ENCODE results near the gene SRGAP1.

The SRGAP1 gene

DNA sequence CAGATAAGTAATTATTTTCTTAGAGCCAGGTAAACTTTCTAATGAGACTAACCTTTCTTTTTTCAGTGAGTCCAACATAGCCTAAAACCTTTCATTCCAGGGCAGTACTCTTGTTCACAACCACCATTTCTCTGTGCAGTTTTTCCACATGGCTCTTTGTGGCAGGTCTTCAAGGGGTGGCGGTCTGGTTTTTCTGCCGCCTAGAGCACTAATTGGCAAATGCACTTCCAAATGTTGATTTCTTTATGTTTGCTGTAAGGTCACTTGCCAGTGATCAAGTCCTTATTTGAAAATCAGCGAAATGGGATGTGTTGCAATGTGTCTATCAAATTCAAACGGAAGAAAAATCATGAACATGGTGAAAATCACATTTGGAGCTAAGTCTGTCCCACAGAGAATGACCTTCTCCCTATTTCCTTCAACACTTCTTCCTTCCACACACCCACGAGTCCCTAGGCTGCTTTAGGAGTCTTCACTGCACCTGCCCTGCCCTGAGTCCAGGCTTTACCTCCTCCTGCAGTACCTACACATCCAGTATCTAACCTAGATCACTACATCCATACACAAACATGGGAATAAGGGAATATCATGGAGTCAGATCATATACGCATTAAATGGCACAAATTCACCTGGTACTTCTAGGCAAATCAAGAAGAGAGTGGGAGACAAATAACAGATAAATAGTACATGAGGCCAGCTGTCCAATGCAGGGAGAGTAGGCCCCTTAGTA is 1.9 kb downstream of the SRGAP1 start:
- Histone ChIP-seq H3K9ac (ENCODE audit: low read depth, low read length) (no peak overlapping the region), H3K79me2 (ENCODE audit: insufficient read depth, low read length) (no peaks in the 10 kb centered on the region)

DNA sequence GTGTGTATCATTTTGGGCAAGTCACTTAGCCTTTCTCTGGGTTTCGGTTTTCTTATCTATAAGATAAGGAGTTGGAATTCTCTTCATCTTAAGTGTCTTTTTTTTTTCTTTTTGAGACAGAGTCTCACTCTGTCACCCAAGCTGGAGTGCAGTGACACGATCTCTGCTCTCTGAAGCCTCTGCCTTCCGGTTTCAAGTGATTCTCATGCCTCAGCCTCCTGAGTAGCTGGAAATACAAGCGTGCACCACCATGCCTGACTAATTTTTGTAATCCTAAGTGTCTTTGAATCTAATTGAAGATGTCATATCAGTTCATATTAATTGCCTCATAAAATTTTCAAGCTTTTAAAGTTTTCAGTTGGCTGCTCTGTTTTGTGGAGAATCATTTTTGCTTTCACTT is 4.0 kb downstream of the SRGAP1 start:
- no peak overlapping the region for H3K9ac ChIP-seq (ENCODE audit: low read depth, low read length)
- DNase-seq (no peak), ATAC-seq (ENCODE audit: insufficient read depth, low read depth) (no peak)
- H4K20me1 ChIP-seq (ENCODE audit: insufficient read depth, low read length): no peaks in the 10 kb centered on the region
- no peaks in the 10 kb centered on the region for H3K36me3 ChIP-seq (ENCODE audit: insufficient read depth, low read length)
- no peaks in the 10 kb centered on the region for H3K79me2 ChIP-seq (ENCODE audit: insufficient read depth, low read length)
- no peak overlapping the region for H3K4me2 ChIP-seq (ENCODE audit: insufficient read depth, low read length)
- H3K27ac ChIP-seq (ENCODE audit: low read length): no peak overlapping the region
- no peak overlapping the region for H2AFZ ChIP-seq (ENCODE audit: low read depth, low read length)
- H3K4me3 ChIP-seq (ENCODE audit: low read depth in 1 of 2, low read length in 2 of 2): no peak overlapping the region
- no peaks in the 10 kb centered on the region for H3K27me3 ChIP-seq (ENCODE audit: insufficient read depth, low read length, poor library complexity)
- H3K4me1 ChIP-seq (ENCODE audit: insufficient read depth, low read length): no peaks in the 10 kb centered on the region
- H3K9me3 ChIP-seq (ENCODE audit: insufficient read depth, low read length, severe bottlenecking): no peaks in the 10 kb centered on the region
- no peak for TF ChIP-seq EZH2 (IDR thresholded peaks at IDR 0.05; ENCODE audit: borderline replicate concordance, low read depth, low read length, severe bottlenecking)
- TF ChIP-seq, protein P1, sequence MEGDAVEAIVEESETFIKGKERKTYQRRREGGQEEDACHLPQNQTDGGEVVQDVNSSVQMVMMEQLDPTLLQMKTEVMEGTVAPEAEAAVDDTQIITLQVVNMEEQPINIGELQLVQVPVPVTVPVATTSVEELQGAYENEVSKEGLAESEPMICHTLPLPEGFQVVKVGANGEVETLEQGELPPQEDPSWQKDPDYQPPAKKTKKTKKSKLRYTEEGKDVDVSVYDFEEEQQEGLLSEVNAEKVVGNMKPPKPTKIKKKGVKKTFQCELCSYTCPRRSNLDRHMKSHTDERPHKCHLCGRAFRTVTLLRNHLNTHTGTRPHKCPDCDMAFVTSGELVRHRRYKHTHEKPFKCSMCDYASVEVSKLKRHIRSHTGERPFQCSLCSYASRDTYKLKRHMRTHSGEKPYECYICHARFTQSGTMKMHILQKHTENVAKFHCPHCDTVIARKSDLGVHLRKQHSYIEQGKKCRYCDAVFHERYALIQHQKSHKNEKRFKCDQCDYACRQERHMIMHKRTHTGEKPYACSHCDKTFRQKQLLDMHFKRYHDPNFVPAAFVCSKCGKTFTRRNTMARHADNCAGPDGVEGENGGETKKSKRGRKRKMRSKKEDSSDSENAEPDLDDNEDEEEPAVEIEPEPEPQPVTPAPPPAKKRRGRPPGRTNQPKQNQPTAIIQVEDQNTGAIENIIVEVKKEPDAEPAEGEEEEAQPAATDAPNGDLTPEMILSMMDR (IDR thresholded peaks at IDR 0.05; ENCODE audit: borderline replicate concordance, extremely low read depth, low read length, poor library complexity, severe bottlenecking): no peak

More for the DNA sequence above, 1.9 kb downstream of the SRGAP1 start:
- Histone ChIP-seq H4K20me1 (ENCODE audit: insufficient read depth, low read length) (no peaks in the 10 kb centered on the region), H3K4me1 (ENCODE audit: insufficient read depth, low read length) (no peaks in the 10 kb centered on the region), H3K4me3 (ENCODE audit: low read depth in 1 of 2, low read length in 2 of 2) (no peak overlapping the region), H2AFZ (ENCODE audit: low read depth, low read length) (no peak overlapping the region), H3K27me3 (ENCODE audit: insufficient read depth, low read length, poor library complexity) (no peaks in the 10 kb centered on the region), H3K27ac (ENCODE audit: low read length) (no peak overlapping the region), H3K9me3 (ENCODE audit: insufficient read depth, low read length, severe bottlenecking) (no peaks in the 10 kb centered on the region), H3K36me3 (ENCODE audit: insufficient read depth, low read length) (no peaks in the 10 kb centered on the region), H3K4me2 (ENCODE audit: insufficient read depth, low read length) (no peak overlapping the region)
- DNase-seq (no peak), ATAC-seq (ENCODE audit: insufficient read depth, low read depth) (no peak)
- TF ChIP-seq, protein P1 (IDR thresholded peaks at IDR 0.05; ENCODE audit: borderline replicate concordance, extremely low read depth, low read length, poor library complexity, severe bottlenecking): no peak
- TF ChIP-seq EZH2 (IDR thresholded peaks at IDR 0.05; ENCODE audit: borderline replicate concordance, low read depth, low read length, severe bottlenecking): no peak

DNA sequence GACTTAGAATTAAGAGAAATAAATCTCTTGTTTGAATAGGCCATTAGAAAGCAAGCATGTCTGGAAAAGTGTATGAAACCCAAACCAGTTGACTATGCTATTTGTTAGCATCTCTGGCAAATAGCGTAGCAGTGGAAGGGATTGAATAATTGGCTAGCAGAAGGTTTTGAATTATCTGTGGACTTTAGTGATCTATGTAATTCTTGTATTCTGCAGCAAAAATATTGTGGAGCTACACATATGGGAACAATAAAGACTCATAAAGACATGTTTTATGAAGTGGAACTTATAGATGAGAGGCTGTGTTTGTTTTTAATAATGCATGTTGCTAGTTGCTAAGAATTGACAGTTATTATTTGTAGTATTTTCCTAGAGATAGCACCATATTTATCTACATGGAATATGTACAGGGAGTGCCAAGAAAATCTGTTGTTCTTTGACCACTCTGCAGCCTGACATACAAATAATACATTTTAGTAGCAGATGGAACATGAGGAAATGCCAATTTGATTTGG is 4.7 kb downstream of the SRGAP1 start:
- H3K79me2 ChIP-seq (ENCODE audit: insufficient read depth, low read length): no peaks in the 10 kb centered on the region
- no peak overlapping the region for H2AFZ ChIP-seq (ENCODE audit: low read depth, low read length)
- H3K4me1 ChIP-seq (ENCODE audit: insufficient read depth, low read length): no peaks in the 10 kb centered on the region
- H3K4me3 ChIP-seq (ENCODE audit: low read depth in 1 of 2, low read length in 2 of 2): no peak overlapping the region
- H3K27ac ChIP-seq (ENCODE audit: low read length): no peak overlapping the region
- no peak for ATAC-seq (ENCODE audit: insufficient read depth, low read depth)
- no peaks in the 10 kb centered on the region for H3K27me3 ChIP-seq (ENCODE audit: insufficient read depth, low read length, poor library complexity)
- H3K9ac ChIP-seq (ENCODE audit: low read depth, low read length): no peak overlapping the region
- no peaks in the 10 kb centered on the region for H3K9me3 ChIP-seq (ENCODE audit: insufficient read depth, low read length, severe bottlenecking)
- no peak overlapping the region for H3K4me2 ChIP-seq (ENCODE audit: insufficient read depth, low read length)
- H4K20me1 ChIP-seq (ENCODE audit: insufficient read depth, low read length): no peaks in the 10 kb centered on the region
- TF ChIP-seq, protein P1 (IDR thresholded peaks at IDR 0.05; ENCODE audit: borderline replicate concordance, extremely low read depth, low read length, poor library complexity, severe bottlenecking): no peak
- no peaks in the 10 kb centered on the region for H3K36me3 ChIP-seq (ENCODE audit: insufficient read depth, low read length)
- no peak for DNase-seq

Measured in DND-41 (cell line).